SK-N-SH (cell line): ENCODE measurements around the gene DSCAM. TPM values are rescaled to one million over a fixed set of nuclear protein-coding genes. Genes with fewer than 3 reads are reported as not detected.

ENCODE experiments used
- CTCF ChIA-PET: fragments of 300-600, 350-600 bp; formaldehyde crosslinking; extraction: SDS; loops from one replicate; lab custom pipeline; 2021; lab: Yijun Ruan, JAX
- POLR2A ChIA-PET: fragments of 350-600 bp; sonication (Branson Sonifier 250); formaldehyde crosslinking; extraction: SDS; loops from one replicate; lab custom pipeline; 2020; ENCODE audit warnings: antibody characterized with exemption, inconsistent platforms; lab: Yijun Ruan, JAX
- DNase-seq: peaks from one replicate; pipeline ENCODE4 v3.0.0; 2012
- H2AFZ ChIP-seq: fragments of 200-600 bp; sonication (generic); 2 replicates; pipeline ENCODE4 v1.8.1; 2016; ENCODE audit warnings: antibody characterized with exemption, mild to moderate bottlenecking, low read depth
- H3F3A ChIP-seq: fragments of 200-600 bp; sonication (generic); replicated peaks from 2 replicates; pipeline ENCODE3; 2016; ENCODE audit warnings: antibody characterized with exemption, mild to moderate bottlenecking; ENCODE audit not compliant: insufficient read depth
- H3K27ac ChIP-seq, 2 experiments: fragments of 200-500 bp in 1 of 2; fragments of 200-600 bp in 1 of 2; sonication (Bioruptor generic) in 1 of 2; sonication (generic), shearing (Covaris generic) in 1 of 2; 2 replicates each; pipeline versions ENCODE4 v1.5.1 to v1.6.1; 2014 to 2016; ENCODE audit warnings: low read depth in 2 of 2, inconsistent platforms in 1 of 2, low read length in 1 of 2, mild to moderate bottlenecking in 1 of 2, mixed read lengths in 1 of 2
- H3K27me3 ChIP-seq: fragments of 200-600 bp; sonication (generic), shearing (Covaris generic); 2 replicates; pipeline ENCODE4 v1.6.1; 2016; ENCODE audit warnings: mixed run types; ENCODE audit not compliant: insufficient read depth
- H3K36me3 ChIP-seq, 2 experiments: fragments of 200-500 bp in 1 of 2; fragments of 200-600 bp in 1 of 2; sonication (Bioruptor generic) in 1 of 2; sonication (generic) in 1 of 2; replicated peaks in 1 of 2; 2 replicates each; pipeline versions ENCODE3 to v1.5.1; 2014 to 2016; ENCODE audit warnings: low read length in 1 of 2, mild to moderate bottlenecking in 1 of 2; ENCODE audit not compliant: insufficient read depth in 2 of 2, control insufficient read depth in 1 of 2
- H3K4me1 ChIP-seq, 2 experiments: fragments of 200-500 bp in 1 of 2; fragments of 200-600 bp in 1 of 2; sonication (Bioruptor generic) in 1 of 2; sonication (generic), shearing (Covaris generic) in 1 of 2; 2 replicates each; pipeline versions ENCODE4 v1.5.1 to v1.6.1; 2014 to 2016; ENCODE audit warnings: low read depth in 1 of 2, low read length in 1 of 2, mixed run types in 1 of 2; ENCODE audit not compliant: insufficient read depth in 2 of 2, control insufficient read depth in 1 of 2
- H3K4me2 ChIP-seq: fragments of 200-600 bp; sonication (generic), shearing (Covaris generic); 2 replicates; pipeline ENCODE4 v1.6.1; 2017; ENCODE audit warnings: mixed run types
- H3K4me3 ChIP-seq, 2 experiments: fragments of 200-500 bp in 1 of 2; fragments of 200-600 bp in 1 of 2; sonication (Bioruptor generic) in 1 of 2; sonication (generic), shearing (Covaris generic) in 1 of 2; 2 replicates each; pipeline versions ENCODE4 v1.5.1 to v1.8.1; 2014 to 2016; ENCODE audit warnings: low read depth in 2 of 2, inconsistent platforms in 1 of 2, low read length in 1 of 2, mild to moderate bottlenecking in 1 of 2, mixed read lengths in 1 of 2, moderate library complexity in 1 of 2
- H3K79me2 ChIP-seq: fragments of 200-600 bp; sonication (generic); 2 replicates; pipeline ENCODE4 v1.8.1; 2017; ENCODE audit warnings: mild to moderate bottlenecking; ENCODE audit not compliant: insufficient read depth
- H3K9ac ChIP-seq: fragments of 200-600 bp; sonication (generic); 2 replicates; pipeline ENCODE4 v1.6.1; 2017; ENCODE audit warnings: mixed run types
- H3K9me2 ChIP-seq: fragments of 200-600 bp; sonication (generic); 2 replicates; pipeline ENCODE4 v1.6.1; 2017; ENCODE audit warnings: mixed run types
- H3K9me3 ChIP-seq: fragments of 200-600 bp; sonication (generic); 2 replicates; pipeline ENCODE4 v1.6.1; 2017; ENCODE audit warnings: mixed run types, mild to moderate bottlenecking, moderate library complexity
- H4K20me1 ChIP-seq: fragments of 200-600 bp; sonication (generic); 2 replicates; pipeline ENCODE4 v1.6.1; 2017; ENCODE audit warnings: mild to moderate bottlenecking, mixed run types; ENCODE audit not compliant: insufficient read depth
- CHD2 ChIP-seq: fragments of 150-350 bp; IDR thresholded peaks from 2 replicates; pipeline ENCODE4 v1.6.1; 2018; ENCODE audit warnings: low read length; ENCODE audit not compliant: partially characterized antibody
- CTCF ChIP-seq: fragments of 200-600 bp; sonication (generic); IDR thresholded peaks from 2 replicates; pipeline ENCODE4 v1.6.1; 2017; ENCODE audit warnings: antibody characterized with exemption, mild to moderate bottlenecking, moderate library complexity
- EZH2phosphoT487 ChIP-seq: fragments of 200-600 bp; sonication (generic); IDR thresholded peaks from 2 replicates; pipeline ENCODE4 v1.6.1; 2017; ENCODE audit warnings: low read depth, mixed run types, mild to moderate bottlenecking, antibody characterized with exemption, moderate library complexity, borderline replicate concordance
- GATA2 ChIP-seq: sonication (generic); formaldehyde crosslinking; IDR thresholded peaks from 2 replicates; pipeline ENCODE4 v1.5.0; 2020; ENCODE audit warnings: mild to moderate bottlenecking, missing genetic modification reagents
- JUND ChIP-seq: IDR thresholded peaks from 2 replicates; pipeline ENCODE4 v1.4.0; 2012
- MXI1 ChIP-seq: IDR thresholded peaks from 2 replicates; pipeline ENCODE4 v1.6.1; 2012; ENCODE audit warnings: mild to moderate bottlenecking, low read depth, low read length, improper control_type of control experiment
- REST ChIP-seq: IDR thresholded peaks from 2 replicates; pipeline ENCODE4 v1.6.1; 2012; ENCODE audit warnings: mild to moderate bottlenecking, low read depth, low read length, moderate library complexity
- TCF12 ChIP-seq: IDR thresholded peaks from 2 replicates; pipeline ENCODE4 v1.4.0; 2012
- USF2 ChIP-seq: fragments of 150-350 bp; IDR thresholded peaks from 2 replicates; pipeline ENCODE4 v1.6.1; 2017; ENCODE audit warnings: antibody characterized with exemption, low read length, low read depth, borderline replicate concordance
- WGBS: methylation state at CpG from one replicate; pipeline ENCODE4 v1.1.6; 2017; ENCODE audit warnings: low lambda C conversion rate; 5-methylcytosine and 5-hydroxymethylcytosine counted together
- polyA plus RNA-seq, 3 experiments: library from polyadenylated mRNA; depleted of rRNA; stranded (reverse); fragments of >200 nt; gene quantifications; 2 replicates each; pipeline ENCODE4 v1.2.3, GENCODE V29; 2012
- TF ChIP-seq, protein P1 (sequence below): IDR thresholded peaks from 2 replicates; pipeline ENCODE4 v1.4.0; 2012; ENCODE audit warnings: low read depth, borderline replicate concordance

DSCAM gene
- polyA plus RNA-seq, 1 of the 3 experiments (the other 2 are of a cell fraction): not detected

DNA sequence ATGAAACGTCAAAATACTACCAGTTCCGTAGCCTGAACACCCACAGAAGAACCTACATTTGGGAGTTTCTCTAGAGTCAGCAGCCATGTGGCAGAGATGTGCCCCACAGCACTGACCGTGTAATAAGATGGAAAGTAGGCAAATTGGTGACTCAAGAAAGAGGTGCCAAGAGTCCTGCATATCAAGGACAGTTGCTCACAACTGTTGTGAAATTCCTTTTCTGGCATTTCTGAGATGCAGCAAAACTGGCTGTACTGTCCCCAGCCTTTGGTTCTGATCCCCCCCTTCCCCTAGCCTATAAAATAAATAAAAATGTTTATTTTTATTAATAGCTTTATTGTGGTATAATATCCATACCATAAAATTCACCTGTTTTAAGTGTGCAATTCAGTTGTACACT, 655.8 kb downstream of the DSCAM start:
- no peak overlapping the region for H3K9ac ChIP-seq
- ChIA-PET POLR2A (no interaction called here), CTCF (interaction anchor here (0.7 to 1.3 kb wide), 2 partner anchors 14 to 195 kb away, joined by 3 read pairs; no protein-coding TSS in a partner anchor)
- no peaks in the 10 kb centered on the region for H3K79me2 ChIP-seq
- no peak overlapping the region for H2AFZ ChIP-seq
- no peaks in the 10 kb centered on the region for H4K20me1 ChIP-seq
- no peak for DNase-seq
- H3K4me2 ChIP-seq: no peak overlapping the region
- H3K27ac ChIP-seq: no peak overlapping the region
- WGBS: 23% methylated on average over 3 of the region's 3 CpGs
- H3F3A ChIP-seq: no peaks in the 10 kb centered on the region
- H3K27me3 ChIP-seq: no peaks in the 10 kb centered on the region
- H3K9me3 ChIP-seq: no peaks in the 10 kb centered on the region
- no peaks in the 10 kb centered on the region for H3K9me2 ChIP-seq
- TF ChIP-seq MXI1: no peak
- no peak for TF ChIP-seq GATA2 (CRISPR knock-in tag)
- no peak for TF ChIP-seq CHD2
- no peak for TF ChIP-seq USF2
- TF ChIP-seq JUND: no peak
- TF ChIP-seq REST: no peak
- TF ChIP-seq EZH2phosphoT487: no peak
- no peak for TF ChIP-seq TCF12
- no peak for TF ChIP-seq CTCF
- TF ChIP-seq, protein P1, sequence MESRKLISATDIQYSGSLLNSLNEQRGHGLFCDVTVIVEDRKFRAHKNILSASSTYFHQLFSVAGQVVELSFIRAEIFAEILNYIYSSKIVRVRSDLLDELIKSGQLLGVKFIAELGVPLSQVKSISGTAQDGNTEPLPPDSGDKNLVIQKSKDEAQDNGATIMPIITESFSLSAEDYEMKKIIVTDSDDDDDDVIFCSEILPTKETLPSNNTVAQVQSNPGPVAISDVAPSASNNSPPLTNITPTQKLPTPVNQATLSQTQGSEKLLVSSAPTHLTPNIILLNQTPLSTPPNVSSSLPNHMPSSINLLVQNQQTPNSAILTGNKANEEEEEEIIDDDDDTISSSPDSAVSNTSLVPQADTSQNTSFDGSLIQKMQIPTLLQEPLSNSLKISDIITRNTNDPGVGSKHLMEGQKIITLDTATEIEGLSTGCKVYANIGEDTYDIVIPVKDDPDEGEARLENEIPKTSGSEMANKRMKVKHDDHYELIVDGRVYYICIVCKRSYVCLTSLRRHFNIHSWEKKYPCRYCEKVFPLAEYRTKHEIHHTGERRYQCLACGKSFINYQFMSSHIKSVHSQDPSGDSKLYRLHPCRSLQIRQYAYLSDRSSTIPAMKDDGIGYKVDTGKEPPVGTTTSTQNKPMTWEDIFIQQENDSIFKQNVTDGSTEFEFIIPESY: no peak
- no peak overlapping the region for H3K4me3 ChIP-seq
- peaks cover 0 to 9% of the 10 kb centered on the region in 2 experiments; a peak in 1 of 4 replicates for H3K4me1 ChIP-seq
- H3K36me3 ChIP-seq: no peaks in the 10 kb centered on the region
